Bone marrow (tissue), 2 donors: ENCODE measurements around the gene KBTBD7.
"Not testable (repeated sequence)": the region's sequence is repeated elsewhere in the genome, so short reads cannot be mapped to it uniquely, and the experiment has no call there.

Experiments used
- DNase-seq, 2 donors: peaks; one replicate each; lab custom pipeline; 2025; lab: John Stamatoyannopoulos, UW

Gene KBTBD7

GRCh38 chr13:41196011-41196410 is 1.6 kb upstream of the KBTBD7 start:
- DNase-seq, result no peak

- DNase-seq, result no peak
These were observed 900 bp downstream of the KBTBD7 start for GRCh38 chr13:41193469-41193868.

GRCh38 chr13:41188584-41188983 is 5.8 kb downstream of the KBTBD7 start:
- no peak for DNase-seq

- no peak for DNase-seq
These were observed 7.9 kb downstream of the KBTBD7 start for GRCh38 chr13:41186481-41186880.

- DNase-seq, result no peak
These were observed 12.1 kb downstream of the KBTBD7 start for GRCh38 chr13:41182231-41182630.

- DNase-seq, result no peak
These were observed 14.6 kb downstream of the KBTBD7 start for GRCh38 chr13:41179593-41180250.

GRCh38 chr13:41178040-41178439 is 16.3 kb downstream of the KBTBD7 start:
- DNase-seq, result no peak

- DNase-seq, result no peak
These were observed 16.8 kb downstream of the KBTBD7 start for GRCh38 chr13:41177616-41178015.

GRCh38 chr13:41175576-41175975 is 18.8 kb downstream of the KBTBD7 start:
- not testable (repeated sequence) for DNase-seq

GRCh38 chr13:41162151-41162550 is 32.2 kb downstream of the KBTBD7 start:
- DNase-seq, result no peak

GRCh38 chr13:41159174-41159573 is 35.2 kb downstream of the KBTBD7 start:
- no peak for DNase-seq

- DNase-seq, result no peak
These were observed 37.2 kb downstream of the KBTBD7 start for GRCh38 chr13:41157048-41157717.

GRCh38 chr13:41156620-41157019 is 37.7 kb downstream of the KBTBD7 start:
- DNase-seq, result no peak

- no peak for DNase-seq
These were observed 40.3 kb downstream of the KBTBD7 start for GRCh38 chr13:41154042-41154441.

- no peak for DNase-seq
These were observed 42.4 kb downstream of the KBTBD7 start for GRCh38 chr13:41152005-41152404.

GRCh38 chr13:41150058-41150457 is 44.3 kb downstream of the KBTBD7 start:
- DNase-seq, result no peak

- no peak for DNase-seq
These were observed 45.7 kb downstream of the KBTBD7 start for GRCh38 chr13:41148419-41149283.

- no peak for DNase-seq
These were observed 49.0 kb downstream of the KBTBD7 start for GRCh38 chr13:41145136-41145908.

GRCh38 chr13:41144576-41144975 is 49.8 kb downstream of the KBTBD7 start:
- DNase-seq, result no peak
